ENCODE data around the gene TLE4.
"Not testable (repeated sequence)": the region's sequence is repeated elsewhere in the genome, so short reads cannot be mapped to it uniquely, and the experiment has no call there.

Gene TLE4

DNA sequence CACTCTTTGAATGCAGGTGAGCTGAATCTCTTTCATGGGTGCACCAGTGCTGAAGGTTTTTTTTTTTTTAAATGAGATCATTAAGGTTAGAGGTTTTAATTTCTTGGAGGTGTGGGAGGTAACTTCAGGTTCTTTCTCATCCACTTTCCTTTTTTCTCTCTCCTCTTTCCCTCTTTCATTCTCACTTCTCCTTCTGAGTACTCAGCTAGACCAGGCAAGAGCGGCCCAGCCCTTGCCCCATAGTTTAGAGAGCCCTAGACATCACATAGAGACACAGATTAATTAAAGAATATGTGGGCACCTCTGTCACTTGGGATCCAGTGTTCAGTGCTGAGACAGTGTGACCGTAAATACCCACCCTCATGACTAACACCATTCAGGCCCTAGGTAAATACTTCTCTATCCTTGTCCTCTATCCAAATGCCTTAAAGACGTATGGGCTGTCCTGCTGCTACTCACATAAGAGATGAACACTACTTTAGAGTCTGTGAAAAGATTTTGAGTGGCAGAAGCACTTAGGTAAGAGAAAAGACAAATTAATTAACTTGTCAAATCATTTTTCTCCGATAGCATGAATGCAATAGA, 174.1 kb downstream of the TLE4 start:
- H3K36me3 Mint-ChIP-seq = no peaks in the 10 kb centered on the region
- H3K9me3 Mint-ChIP-seq (ENCODE audit: low read depth) = no peaks in the 10 kb centered on the region
- H3K27me3 Mint-ChIP-seq = no peaks in the 10 kb centered on the region
- H3K4me3 Mint-ChIP-seq = no peak overlapping the region
- no peaks in the 10 kb centered on the region for H3K4me1 Mint-ChIP-seq (ENCODE audit: low read depth)
- no peak overlapping the region for H3K27ac Mint-ChIP-seq

DNA sequence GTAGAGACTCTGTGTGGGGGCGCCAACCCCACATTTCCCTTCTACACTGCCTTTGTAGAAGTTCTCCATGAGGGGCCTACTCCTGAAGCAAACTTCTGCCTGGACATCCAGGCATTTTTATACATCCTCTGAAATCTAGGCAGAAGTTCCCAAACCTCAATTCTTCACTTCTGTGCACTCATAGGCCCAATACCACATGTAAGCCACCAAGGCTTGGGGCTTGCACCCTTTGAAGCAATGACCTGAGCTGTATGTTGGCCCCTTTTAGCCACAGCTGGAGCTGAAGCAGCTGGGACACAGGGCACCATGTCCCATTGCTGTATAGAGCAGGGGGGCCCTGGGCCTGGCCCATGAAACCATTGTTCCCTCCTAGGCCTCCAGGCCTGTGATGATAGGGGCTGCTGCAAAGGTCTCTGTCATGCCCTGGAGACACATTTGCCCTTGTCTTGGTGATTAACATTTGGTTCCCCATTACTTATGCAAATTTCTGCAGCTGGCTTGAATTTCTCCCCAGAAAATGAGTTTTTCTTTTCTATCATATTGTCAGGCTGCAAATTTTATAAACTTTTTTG, 180.2 kb downstream of the TLE4 start:
- not testable (repeated sequence) for H3K4me3 Mint-ChIP-seq; H3K4me1 Mint-ChIP-seq (ENCODE audit: low read depth); H3K27me3 Mint-ChIP-seq; H3K27ac Mint-ChIP-seq; H3K36me3 Mint-ChIP-seq; H3K9me3 Mint-ChIP-seq (ENCODE audit: low read depth)

- Mint-ChIP-seq H3K9me3 (ENCODE audit: low read depth) (peaks cover 2% of the 10 kb centered on the region), H3K4me1 (ENCODE audit: low read depth) (no peaks in the 10 kb centered on the region), H3K27me3 (no peaks in the 10 kb centered on the region), H3K4me3 (no peak overlapping the region), H3K27ac (no peak overlapping the region), H3K36me3 (no peaks in the 10 kb centered on the region)
These were observed 184.6 kb downstream of the TLE4 start for GRCh38 chr9:79756414-79756813.

DNA sequence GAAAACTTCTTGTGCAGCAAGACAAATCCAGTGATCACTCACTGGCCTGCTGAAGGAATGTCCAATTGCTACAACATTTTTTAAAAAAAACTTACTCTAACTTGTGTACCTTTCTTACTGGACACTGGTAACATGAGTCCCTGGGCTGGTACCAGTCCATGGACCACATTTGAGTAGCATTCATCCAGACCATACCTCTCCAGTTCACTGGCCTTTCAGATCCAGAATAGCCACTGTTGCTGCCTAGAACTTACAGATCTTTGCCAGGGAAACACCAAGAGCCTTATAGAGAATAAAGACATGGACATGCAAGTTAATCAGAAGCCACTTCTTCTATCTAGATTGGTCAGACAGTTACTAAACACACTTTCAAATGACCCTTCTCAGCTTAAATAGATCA, 185.3 kb downstream of the TLE4 start:
- H3K27ac Mint-ChIP-seq = no peak overlapping the region
- H3K4me3 Mint-ChIP-seq = no peak overlapping the region
- H3K36me3 Mint-ChIP-seq = no peaks in the 10 kb centered on the region
- no peaks in the 10 kb centered on the region for H3K4me1 Mint-ChIP-seq (ENCODE audit: low read depth)
- no peaks in the 10 kb centered on the region for H3K27me3 Mint-ChIP-seq
- no peaks in the 10 kb centered on the region for H3K9me3 Mint-ChIP-seq (ENCODE audit: low read depth)

GRCh38 chr9:79757881-79758669, 186.3 kb downstream of the TLE4 start:
- Mint-ChIP-seq H3K9me3 (ENCODE audit: low read depth) (no peaks in the 10 kb centered on the region), H3K27ac (no peak overlapping the region), H3K36me3 (no peaks in the 10 kb centered on the region), H3K4me3 (no peak overlapping the region), H3K27me3 (no peaks in the 10 kb centered on the region), H3K4me1 (ENCODE audit: low read depth) (no peaks in the 10 kb centered on the region)

GRCh38 chr9:79759460-79759859, 187.7 kb downstream of the TLE4 start:
- Mint-ChIP-seq H3K4me3 (no peak overlapping the region), H3K4me1 (ENCODE audit: low read depth) (no peaks in the 10 kb centered on the region), H3K27ac (no peak overlapping the region), H3K36me3 (no peaks in the 10 kb centered on the region), H3K9me3 (ENCODE audit: low read depth) (no peaks in the 10 kb centered on the region), H3K27me3 (no peaks in the 10 kb centered on the region)

DNA sequence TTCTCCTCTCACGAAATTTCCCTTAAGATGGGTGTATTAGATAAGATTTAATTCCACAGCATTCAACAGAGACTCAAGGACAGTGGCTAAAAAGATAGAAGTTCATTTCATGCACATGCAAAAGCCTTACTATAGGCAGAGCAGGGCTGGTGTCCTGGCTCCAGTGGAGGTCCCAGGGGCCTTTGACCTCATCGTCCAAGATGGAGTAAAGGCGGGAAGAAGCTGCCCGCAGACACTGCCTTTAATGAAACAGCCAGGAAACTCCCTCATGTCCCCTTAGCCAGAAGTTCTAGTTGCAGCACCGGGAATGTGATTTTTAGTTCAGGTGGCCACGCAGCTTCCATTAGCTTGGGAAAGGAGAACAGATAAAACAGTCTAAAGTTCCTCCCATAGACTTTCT, 190.3 kb downstream of the TLE4 start:
- H3K36me3 Mint-ChIP-seq = no peaks in the 10 kb centered on the region
- H3K27me3 Mint-ChIP-seq = no peaks in the 10 kb centered on the region
- no peaks in the 10 kb centered on the region for H3K9me3 Mint-ChIP-seq (ENCODE audit: low read depth)
- H3K27ac Mint-ChIP-seq = no peak overlapping the region
- H3K4me3 Mint-ChIP-seq = no peak overlapping the region
- H3K4me1 Mint-ChIP-seq (ENCODE audit: low read depth) = no peaks in the 10 kb centered on the region

- H3K27me3 Mint-ChIP-seq = no peaks in the 10 kb centered on the region
- no peaks in the 10 kb centered on the region for H3K9me3 Mint-ChIP-seq (ENCODE audit: low read depth)
These were observed 192.0 kb downstream of the TLE4 start for GRCh38 chr9:79763671-79764285.

DNA sequence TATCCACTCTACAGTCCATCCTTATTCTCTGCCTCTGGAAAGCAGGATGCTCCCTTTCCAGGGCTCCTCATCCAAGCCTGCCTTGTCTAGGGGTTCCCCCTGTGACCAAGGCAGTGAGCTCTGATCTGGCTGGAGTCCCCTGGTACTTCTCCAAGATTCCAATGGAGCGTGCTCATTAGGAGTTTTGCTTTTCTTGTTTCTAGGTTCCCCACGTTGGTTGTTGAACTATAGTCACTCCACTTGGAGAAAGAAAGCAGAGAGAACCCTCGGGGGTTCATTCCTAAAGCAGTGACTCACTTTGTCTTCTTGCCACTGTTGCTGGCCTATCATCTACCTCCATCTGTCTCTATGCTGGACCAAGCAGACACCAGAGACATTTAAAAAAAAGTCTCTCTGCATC, 192.6 kb downstream of the TLE4 start:
- no peak overlapping the region for H3K4me3 Mint-ChIP-seq
- H3K36me3 Mint-ChIP-seq = no peaks in the 10 kb centered on the region
- H3K27me3 Mint-ChIP-seq = no peaks in the 10 kb centered on the region

More at GRCh38 chr9:79763671-79764285, 192.0 kb downstream of the TLE4 start:
- H3K4me1 Mint-ChIP-seq (ENCODE audit: low read depth) = no peaks in the 10 kb centered on the region
- no peaks in the 10 kb centered on the region for H3K36me3 Mint-ChIP-seq
- no peak overlapping the region for H3K27ac Mint-ChIP-seq
- H3K4me3 Mint-ChIP-seq = no peak overlapping the region

GRCh38 chr9:79765466-79765865, 193.7 kb downstream of the TLE4 start:
- no peaks in the 10 kb centered on the region for H3K27me3 Mint-ChIP-seq
- H3K9me3 Mint-ChIP-seq (ENCODE audit: low read depth) = no peaks in the 10 kb centered on the region
- no peak overlapping the region for H3K27ac Mint-ChIP-seq
- no peak overlapping the region for H3K4me3 Mint-ChIP-seq
- H3K4me1 Mint-ChIP-seq (ENCODE audit: low read depth) = no peaks in the 10 kb centered on the region
- no peaks in the 10 kb centered on the region for H3K36me3 Mint-ChIP-seq

More for the DNA sequence above, 192.6 kb downstream of the TLE4 start:
- H3K27ac Mint-ChIP-seq = no peak overlapping the region
- no peaks in the 10 kb centered on the region for H3K9me3 Mint-ChIP-seq (ENCODE audit: low read depth)
- no peaks in the 10 kb centered on the region for H3K4me1 Mint-ChIP-seq (ENCODE audit: low read depth)

DNA sequence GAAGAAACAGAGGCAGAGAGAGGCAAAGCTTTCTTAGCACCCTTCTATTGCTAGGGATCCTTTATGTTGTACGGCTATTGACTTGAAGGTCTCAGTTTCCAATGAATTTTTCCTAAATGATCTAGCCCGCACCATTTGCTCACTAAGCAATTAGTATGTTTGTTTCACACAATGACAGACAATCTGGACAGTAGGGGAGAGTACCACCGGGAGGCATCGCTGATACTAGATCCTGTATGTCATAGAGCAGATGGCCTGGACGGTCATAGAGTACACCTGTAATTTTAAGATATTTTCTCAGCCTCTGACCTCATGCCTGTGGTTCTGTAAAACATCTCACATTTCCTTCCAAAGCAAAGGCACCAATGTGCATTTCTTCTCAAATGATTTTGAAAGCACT, 194.3 kb downstream of the TLE4 start:
- no peak overlapping the region for H3K27ac Mint-ChIP-seq
- H3K4me1 Mint-ChIP-seq (ENCODE audit: low read depth) = no peaks in the 10 kb centered on the region
- no peak overlapping the region for H3K4me3 Mint-ChIP-seq
- H3K9me3 Mint-ChIP-seq (ENCODE audit: low read depth) = no peaks in the 10 kb centered on the region
- H3K36me3 Mint-ChIP-seq = no peaks in the 10 kb centered on the region
- no peaks in the 10 kb centered on the region for H3K27me3 Mint-ChIP-seq

DNA sequence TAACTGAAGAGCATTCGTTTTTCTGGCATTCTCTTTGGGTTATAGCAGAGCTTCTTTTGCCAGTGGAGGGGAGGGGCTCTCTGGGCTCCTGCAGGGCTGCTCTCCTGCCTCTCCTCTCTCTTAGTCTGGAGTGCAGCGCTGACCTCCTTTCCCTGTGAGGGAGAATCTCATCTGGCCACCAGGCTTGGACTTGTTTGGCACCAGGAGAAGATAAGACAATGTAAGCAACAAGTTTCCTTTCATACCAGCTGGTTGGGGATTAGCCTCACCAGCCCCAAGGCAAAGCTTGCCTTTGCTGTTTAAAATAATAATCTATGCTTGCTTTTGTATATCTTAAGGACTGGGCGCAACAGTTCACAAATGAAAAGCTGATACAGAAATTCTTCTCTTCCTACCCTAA, 196.4 kb downstream of the TLE4 start:
- no peaks in the 10 kb centered on the region for H3K4me1 Mint-ChIP-seq (ENCODE audit: low read depth)
- peaks cover 1% of the 10 kb centered on the region for H3K27me3 Mint-ChIP-seq
- no peak overlapping the region for H3K27ac Mint-ChIP-seq
- H3K36me3 Mint-ChIP-seq = no peaks in the 10 kb centered on the region
- peaks cover 3% of the 10 kb centered on the region for H3K9me3 Mint-ChIP-seq (ENCODE audit: low read depth)
- no peak overlapping the region for H3K4me3 Mint-ChIP-seq

DNA sequence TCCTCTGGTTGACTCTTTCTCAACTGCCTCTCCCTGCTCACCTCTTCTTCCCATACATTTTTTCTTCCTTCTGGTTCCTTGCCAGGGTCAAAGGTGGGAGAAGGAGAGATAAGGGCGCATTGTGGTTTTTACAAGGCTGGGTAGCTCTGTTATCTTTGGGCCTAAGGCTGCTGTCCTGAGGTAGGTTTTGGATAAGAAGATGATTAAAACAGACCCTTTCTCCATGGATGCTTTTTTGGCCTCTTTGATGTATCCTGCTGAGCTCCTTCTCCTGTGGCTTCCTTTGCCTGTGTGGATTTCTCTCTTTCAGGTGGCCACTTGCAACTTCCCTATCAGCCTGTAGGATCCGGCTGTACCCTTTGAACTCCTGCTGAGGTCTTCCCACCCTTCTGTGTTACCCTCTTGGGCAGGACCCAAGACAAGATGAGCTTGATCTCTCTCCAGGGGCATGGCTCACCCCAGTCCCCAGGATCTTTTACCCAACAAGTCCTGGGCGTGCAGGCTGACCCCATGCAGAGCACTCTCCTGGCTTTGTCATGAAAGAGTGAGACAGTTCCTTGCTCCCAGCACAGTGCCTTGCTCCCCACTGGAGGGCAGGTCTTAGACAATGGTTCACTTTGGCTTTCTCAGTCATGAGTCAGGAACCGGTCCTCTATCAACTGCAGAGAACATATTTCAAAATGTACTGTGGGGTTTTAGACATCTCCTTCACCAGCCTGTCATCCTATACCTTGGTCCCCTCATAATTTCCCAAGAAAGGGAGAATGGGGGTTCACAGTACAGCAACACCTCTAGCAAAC, 197.9 kb downstream of the TLE4 start:
- H3K27ac Mint-ChIP-seq = no peak overlapping the region
- peaks cover 3% of the 10 kb centered on the region for H3K9me3 Mint-ChIP-seq (ENCODE audit: low read depth)
- H3K36me3 Mint-ChIP-seq = no peaks in the 10 kb centered on the region
- no peak overlapping the region for H3K4me3 Mint-ChIP-seq
- peaks cover 1% of the 10 kb centered on the region for H3K27me3 Mint-ChIP-seq
- H3K4me1 Mint-ChIP-seq (ENCODE audit: low read depth) = no peaks in the 10 kb centered on the region

- Mint-ChIP-seq H3K36me3 (no peaks in the 10 kb centered on the region), H3K4me3 (no peak overlapping the region), H3K27me3 (peaks cover 1% of the 10 kb centered on the region), H3K9me3 (ENCODE audit: low read depth) (peaks cover 3% of the 10 kb centered on the region), H3K4me1 (ENCODE audit: low read depth) (no peaks in the 10 kb centered on the region), H3K27ac (no peak overlapping the region)
These were observed 202.6 kb downstream of the TLE4 start for GRCh38 chr9:79774356-79774755.

Data from activated naive CD8-positive, alpha-beta T cell (primary cell).